ENCODE results near the gene LIPN.

- no peak for TF ChIP-seq CTCF (IDR thresholded peaks at IDR 0.05; ENCODE audit: extremely low read depth in 1 of 2, insufficient read depth in 1 of 2, low read depth in 1 of 2, low read length in 2 of 2)
- TF ChIP-seq POLR2A (IDR thresholded peaks at IDR 0.05; ENCODE audit: low read depth, low read length), result no peak
- TF ChIP-seq POLR2AphosphoS5 (IDR thresholded peaks at IDR 0.05; ENCODE audit: insufficient read depth, low read depth, low read length), result no peak
- no peak for TF ChIP-seq EZH2 (IDR thresholded peaks at IDR 0.05; ENCODE audit: borderline replicate concordance, low read depth, low read length, severe bottlenecking)
- TF ChIP-seq MAX (IDR thresholded peaks at IDR 0.05; ENCODE audit: insufficient read depth, insufficient read length), result no peak
- no peak for TF ChIP-seq JUN (IDR thresholded peaks at IDR 0.05; ENCODE audit: borderline replicate concordance, insufficient read depth, insufficient read length, low read depth)
- TF ChIP-seq GATA2 (IDR thresholded peaks at IDR 0.05; ENCODE audit: insufficient read depth, insufficient read length, low read depth, low read length), result no peak
- TF ChIP-seq MYC (IDR thresholded peaks at IDR 0.05; ENCODE audit: low read depth, low read length), result no peak
- TF ChIP-seq FOS (IDR thresholded peaks at IDR 0.05; ENCODE audit: borderline replicate concordance, insufficient read depth, low read length), result no peak
Observed at GRCh38 chr10:88733215-88733614, 26.6 kb upstream of the LIPN start.

All from endothelial cell of umbilical vein (primary cell).